Astrocyte (in vitro differentiated cells and primary cell): ENCODE measurements around the gene COL23A1. TPM values are rescaled to one million over a fixed set of nuclear protein-coding genes. Genes with fewer than 3 reads are reported as not detected.

Experiments
- DNase-seq: peaks from one replicate; pipeline ENCODE4 v3.0.0-alpha.2; 2010; ENCODE audit warnings: low read depth
- FAIRE-seq: peaks from 2 replicates; lab custom pipeline; 2011; peaks lifted over from hg19 to GRCh38; lab: Jason Lieb, UNC
- H2AFZ ChIP-seq: 2 replicates; pipeline ENCODE4 v1.6.0; 2012; ENCODE audit warnings: low read depth, low read length, inconsistent platforms
- H3K27ac ChIP-seq: 2 replicates; pipeline ENCODE4 v1.5.1; 2011; ENCODE audit warnings: low read depth, low read length, inconsistent platforms
- H3K27me3 ChIP-seq: 2 replicates; pipeline ENCODE4 v1.6.0; 2011; ENCODE audit warnings: low read length, inconsistent platforms; ENCODE audit not compliant: insufficient read depth
- H3K36me3 ChIP-seq: 2 replicates; pipeline ENCODE4 v1.5.1; 2011; ENCODE audit warnings: low read length, inconsistent platforms; ENCODE audit not compliant: insufficient read depth
- H3K4me1 ChIP-seq: 2 replicates; pipeline ENCODE4 v1.5.1; 2011; ENCODE audit warnings: low read length, inconsistent platforms; ENCODE audit not compliant: insufficient read depth
- H3K4me2 ChIP-seq: 2 replicates; pipeline ENCODE4 v1.6.0; 2012; ENCODE audit warnings: low read length, inconsistent platforms
- H3K4me3 ChIP-seq: 2 replicates; pipeline ENCODE4 v1.5.1; 2011; ENCODE audit warnings: low read depth, mild to moderate bottlenecking, low read length, inconsistent platforms; ENCODE audit not compliant: insufficient read depth
- H3K79me2 ChIP-seq: 2 replicates; pipeline ENCODE4 v1.6.0; 2012; ENCODE audit warnings: mild to moderate bottlenecking, low read length, inconsistent platforms; ENCODE audit not compliant: insufficient read depth
- H3K9ac ChIP-seq: 2 replicates; pipeline ENCODE4 v1.6.0; 2012; ENCODE audit warnings: mild to moderate bottlenecking, low read length, inconsistent platforms
- H3K9me3 ChIP-seq: 2 replicates; pipeline ENCODE4 v1.5.1; 2012; ENCODE audit warnings: low read depth, mild to moderate bottlenecking, low read length, inconsistent platforms; ENCODE audit not compliant: insufficient read depth
- H4K20me1 ChIP-seq: 2 replicates; pipeline ENCODE4 v1.6.0; 2012; ENCODE audit warnings: low read length, inconsistent platforms; ENCODE audit not compliant: insufficient read depth
- H3K27ac Mint-ChIP-seq: one replicate; pipeline ENCODE4 v1.8.0; 2021; ENCODE audit warnings: mild to moderate bottlenecking, mixed read lengths; ENCODE audit not compliant: unreplicated experiment
- H3K27me3 Mint-ChIP-seq: one replicate; pipeline ENCODE4 v1.8.0; 2021; ENCODE audit warnings: low read depth, mixed read lengths; ENCODE audit not compliant: unreplicated experiment
- H3K36me3 Mint-ChIP-seq: one replicate; pipeline ENCODE4 v1.8.0; 2021; ENCODE audit warnings: low read depth, mixed read lengths; ENCODE audit not compliant: unreplicated experiment
- H3K4me1 Mint-ChIP-seq: one replicate; pipeline ENCODE4 v1.8.0; 2021; ENCODE audit warnings: low read depth, mixed read lengths; ENCODE audit not compliant: unreplicated experiment
- H3K4me3 Mint-ChIP-seq: one replicate; pipeline ENCODE4 v1.8.0; 2021; ENCODE audit warnings: mild to moderate bottlenecking, moderate library complexity, mixed read lengths; ENCODE audit not compliant: unreplicated experiment
- H3K9me3 Mint-ChIP-seq: one replicate; pipeline ENCODE4 v1.8.0; 2021; ENCODE audit warnings: mild to moderate bottlenecking, mixed read lengths; ENCODE audit not compliant: unreplicated experiment
- CTCF ChIP-seq: IDR thresholded peaks from 2 replicates; pipeline ENCODE4 v1.5.1; 2011; ENCODE audit warnings: low read depth, mild to moderate bottlenecking, inconsistent platforms, low read length, moderate library complexity; ENCODE audit not compliant: insufficient read depth
- EZH2 ChIP-seq: IDR thresholded peaks from 2 replicates; pipeline ENCODE4 v1.6.1; 2012; ENCODE audit warnings: mild to moderate bottlenecking, low read length, inconsistent platforms; ENCODE audit not compliant: insufficient read depth
- total RNA-seq: library from RNA; stranded (reverse); gene quantifications from 2 replicates; pipeline ENCODE4 v1.2.1, GENCODE V29; 2021

The COL23A1 gene
- total RNA-seq, 1 donor from 2014 or later, result 0.16 TPM

- Mint-ChIP-seq H3K4me1 (peaks cover 20% of the 10 kb centered on the region), H3K9me3 (peaks cover 2% of the 10 kb centered on the region), H3K36me3 (peaks cover 40% of the 10 kb centered on the region), H3K27ac (no peak overlapping the region), H3K27me3 (no peaks in the 10 kb centered on the region), H3K4me3 (no peak overlapping the region)
- no peak overlapping the region for H2AFZ ChIP-seq
- H3K4me2 ChIP-seq, result no peak overlapping the region
- TF ChIP-seq EZH2 (no peak), CTCF (no peak)
- FAIRE-seq (no peak), DNase-seq (no peak)
- no peak overlapping the region for H3K27ac ChIP-seq
- H3K9me3 ChIP-seq, result no peaks in the 10 kb centered on the region
- H3K36me3 ChIP-seq, result peaks cover 91% of the 10 kb centered on the region
- H3K27me3 ChIP-seq, result no peaks in the 10 kb centered on the region
- peaks cover 99% of the 10 kb centered on the region for H4K20me1 ChIP-seq
- H3K4me3 ChIP-seq, result no peak overlapping the region
- peaks cover 20% of the 10 kb centered on the region for H3K4me1 ChIP-seq
- H3K9ac ChIP-seq, result no peak overlapping the region
- peaks cover 80% of the 10 kb centered on the region for H3K79me2 ChIP-seq
Observed at GRCh38 chr5:178210686-178211085, 379.5 kb downstream of the COL23A1 start.

GRCh38 chr5:178210073-178210535, 380.1 kb downstream of the COL23A1 start:
- H3K4me3 Mint-ChIP-seq, result no peak overlapping the region
- TF ChIP-seq CTCF, result no peak
- TF ChIP-seq EZH2, result no peak
- DNase-seq (no peak), FAIRE-seq (no peak)
- Histone ChIP-seq H3K4me2 (no peak overlapping the region), H3K9ac (no peak overlapping the region), H3K79me2 (peaks cover 81% of the 10 kb centered on the region), H3K27me3 (no peaks in the 10 kb centered on the region), H3K36me3 (peaks cover 87% of the 10 kb centered on the region), H3K27ac (no peak overlapping the region), H3K9me3 (no peaks in the 10 kb centered on the region), H3K4me3 (no peak overlapping the region), H3K4me1 (peaks cover 20% of the 10 kb centered on the region), H2AFZ (no peak overlapping the region), H4K20me1 (peaks cover 98% of the 10 kb centered on the region)
- H3K4me1 Mint-ChIP-seq, result peaks cover 20% of the 10 kb centered on the region
- H3K27ac Mint-ChIP-seq, result no peak overlapping the region
- peaks cover 2% of the 10 kb centered on the region for H3K9me3 Mint-ChIP-seq
- H3K27me3 Mint-ChIP-seq, result no peaks in the 10 kb centered on the region
- peaks cover 40% of the 10 kb centered on the region for H3K36me3 Mint-ChIP-seq

GRCh38 chr5:178209334-178210072, 380.7 kb downstream of the COL23A1 start:
- Histone ChIP-seq H3K36me3 (peaks cover 82% of the 10 kb centered on the region), H3K4me1 (peaks cover 20% of the 10 kb centered on the region), H3K9ac (no peak overlapping the region), H3K9me3 (no peaks in the 10 kb centered on the region), H3K4me3 (no peak overlapping the region), H3K27ac (no peak overlapping the region), H3K4me2 (no peak overlapping the region), H4K20me1 (peaks cover 92% of the 10 kb centered on the region), H2AFZ (no peak overlapping the region), H3K27me3 (no peaks in the 10 kb centered on the region), H3K79me2 (peaks cover 83% of the 10 kb centered on the region)
- Mint-ChIP-seq H3K9me3 (peaks cover 2% of the 10 kb centered on the region), H3K27ac (no peak overlapping the region), H3K4me3 (no peak overlapping the region), H3K27me3 (no peaks in the 10 kb centered on the region), H3K4me1 (peaks cover 20% of the 10 kb centered on the region), H3K36me3 (peaks cover 39% of the 10 kb centered on the region)
- no peak for FAIRE-seq
- DNase-seq, result no peak
- no peak for TF ChIP-seq EZH2
- no peak for TF ChIP-seq CTCF
